RWPE1 (cell line): Measurements from ENCODE around the gene SLC36A2.
"Not testable (repeated sequence)": the region's sequence is repeated elsewhere in the genome, so short reads cannot be mapped to it uniquely, and the experiment has no call there.

Experiments
- CTCF ChIA-PET: fragments of 350-600 bp; sonication (Branson Sonifier 250); formaldehyde crosslinking; extraction: SDS; loops from one replicate; lab custom pipeline; 2021; lab: Yijun Ruan, JAX
- POLR2A ChIA-PET: fragments of 400-600 bp; formaldehyde crosslinking; extraction: SDS; loops from one replicate; lab custom pipeline; 2020; ENCODE audit warnings: antibody characterized with exemption; ENCODE audit not compliant: low non-redundant PET; lab: Yijun Ruan, JAX
- DNase-seq: peaks from one replicate; pipeline ENCODE4 v3.0.0; 2012; ENCODE audit warnings: low spot score
- H3K27ac ChIP-seq: fragments of 450-650 bp; 2 replicates; pipeline ENCODE4 v1.5.1; 2017
- CTCF ChIP-seq: fragments of 450-650 bp; conservative IDR thresholded peaks from 2 replicates; pipeline ENCODE4 v1.5.1; 2017; ENCODE audit warnings: low read depth, mild to moderate bottlenecking

Gene SLC36A2

DNA sequence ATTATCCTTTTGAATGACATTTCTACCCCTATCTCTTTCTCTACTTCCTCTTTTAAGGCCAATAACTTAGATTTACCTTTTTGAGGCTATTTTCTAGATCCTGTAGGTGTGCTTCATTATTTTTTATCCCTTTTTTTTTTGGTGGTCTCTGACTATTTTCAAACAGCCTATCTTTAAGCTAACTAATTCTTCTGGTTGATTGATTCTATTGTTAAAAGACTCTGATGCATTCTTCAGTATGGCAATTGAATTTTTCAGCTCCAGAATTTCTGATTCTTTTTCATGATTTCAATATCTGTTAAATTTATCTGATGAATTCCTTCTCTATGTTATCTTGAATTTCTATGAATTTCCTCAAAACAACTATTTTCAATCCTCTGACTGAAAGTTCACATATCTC, 36.4 kb downstream of the SLC36A2 start:
- CTCF ChIA-PET, result interaction anchor here (0.7 kb wide), 1 partner anchor 924 kb away, joined by 3 read pairs; no protein-coding TSS in a partner anchor
- POLR2A ChIA-PET, result no interaction called here

DNA sequence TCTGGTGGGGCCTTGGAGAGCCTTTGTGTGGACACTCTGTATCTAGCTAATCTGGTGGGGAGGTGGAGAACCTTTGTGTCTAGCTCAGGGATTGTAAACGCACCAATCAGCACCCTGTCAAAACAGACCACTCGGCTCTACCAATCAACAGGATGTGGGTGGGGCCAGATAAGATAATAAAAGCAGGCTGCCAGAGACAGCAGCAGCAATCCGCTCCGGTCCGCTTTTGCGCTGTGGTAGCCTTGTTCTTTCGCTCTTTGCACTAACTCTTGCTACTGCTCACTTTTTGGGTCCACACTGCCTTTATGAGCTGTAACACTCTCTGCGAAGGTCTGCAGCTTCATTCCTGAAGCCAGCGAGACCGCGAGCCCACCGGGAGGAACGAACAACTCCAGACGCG, 37.5 kb downstream of the SLC36A2 start:
- H3K27ac ChIP-seq, DNase-seq, POLR2A ChIA-PET: not testable (repeated sequence)
- CTCF ChIA-PET, result interaction anchor here (0.6 kb wide), 2 partner anchors 11 to 75 kb away, joined by 3 read pairs; no protein-coding TSS in a partner anchor

More for the DNA sequence above, 36.4 kb downstream of the SLC36A2 start:
- no peak overlapping the region for H3K27ac ChIP-seq
- TF ChIP-seq CTCF, result no peak
- no peak for DNase-seq

- POLR2A ChIA-PET, DNase-seq, H3K27ac ChIP-seq: not testable (repeated sequence)
- CTCF ChIA-PET, result interaction anchor here (0.6 kb wide), 1 partner anchor 12 kb away, joined by 3 read pairs; no protein-coding TSS in a partner anchor
Measured at GRCh38 chr5:151309266-151309665, 38.1 kb downstream of the SLC36A2 start.

DNA sequence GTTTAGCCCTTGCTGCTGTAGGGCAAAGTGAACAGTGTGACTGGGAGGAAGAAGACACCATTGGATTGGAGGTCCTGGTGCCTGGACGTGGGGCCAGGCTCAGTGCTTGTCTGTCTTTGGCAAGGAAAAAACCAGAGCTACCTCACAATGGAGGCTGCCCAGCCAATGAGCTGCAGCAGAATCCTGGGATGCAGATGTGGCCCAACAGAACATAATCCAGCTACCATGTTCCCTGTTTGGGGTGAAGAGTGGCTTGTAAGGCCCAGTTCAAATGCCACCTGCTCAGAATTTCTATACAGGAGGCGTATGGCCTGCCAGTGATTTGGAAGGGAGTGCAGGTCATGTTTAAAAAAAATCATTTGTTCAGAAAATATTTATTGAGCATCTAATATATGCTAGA, 43.7 kb downstream of the SLC36A2 start, which contains the start of gene SLC36A3:
SLC36A3 (minus strand) TSS at position 101 of the 400 bp plus-strand sequence. CDS start 412 bp downstream, outside the sequence.
- no peak within 1 kb of the TSS for H3K27ac ChIP-seq
- DNase-seq, result no peak
- CTCF ChIA-PET, result interaction anchor here (1.0 kb wide), 1 partner anchor 12 kb away, joined by 3 read pairs; no protein-coding TSS in a partner anchor
- TF ChIP-seq CTCF, result no peak
- POLR2A ChIA-PET, result no interaction called here

GRCh38 chr5:151298063-151298855, 49.1 kb downstream of the SLC36A2 start:
- POLR2A ChIA-PET, result no interaction called here
- peak; percentile 55 for DNase-seq

GRCh38 chr5:151296974-151297373, 50.4 kb downstream of the SLC36A2 start:
- H3K27ac ChIP-seq, result no peak overlapping the region
- POLR2A ChIA-PET, result no interaction called here
- no peak for TF ChIP-seq CTCF
- CTCF ChIA-PET, result interaction anchor here (0.7 kb wide), 1 partner anchor 17 kb away, joined by 3 read pairs; no protein-coding TSS in a partner anchor
- no peak for DNase-seq

More at GRCh38 chr5:151298063-151298855, 49.1 kb downstream of the SLC36A2 start:
- TF ChIP-seq CTCF, result 0 out of 2 replicates have a peak, but pooled peaks have one; percentile 31
- CTCF ChIA-PET, result interaction anchor here (0.7 kb wide), 1 partner anchor 172 kb away, joined by 5 read pairs; no protein-coding TSS in a partner anchor
- H3K27ac ChIP-seq, result no peak overlapping the region

GRCh38 chr5:151296478-151296830, 50.9 kb downstream of the SLC36A2 start:
- POLR2A ChIA-PET, result no interaction called here
- TF ChIP-seq CTCF, result no peak
- CTCF ChIA-PET, result interaction anchor here (0.7 kb wide), 1 partner anchor 17 kb away, joined by 3 read pairs; no protein-coding TSS in a partner anchor
- no peak for DNase-seq
- H3K27ac ChIP-seq, result no peak overlapping the region
